ENCODE data around the gene NKX1-2.
A peak's percentile ranks its signal among the peaks of the same experiment; 100 is the strongest.
"Not testable (repeated sequence)": the region's sequence is repeated elsewhere in the genome, so short reads cannot be mapped to it uniquely, and the experiment has no call there.

Gene NKX1-2

GRCh38 chr10:124449170-124450011 lies 444 bp downstream of the NKX1-2 start:
- DNase-seq = no peak

GRCh38 chr10:124448696-124449169 lies 1.1 kb downstream of the NKX1-2 start:
- DNase-seq = no peak

GRCh38 chr10:124447751-124448466 lies 1.9 kb downstream of the NKX1-2 start:
- no peak for DNase-seq

GRCh38 chr10:124446830-124447750 lies 2.7 kb downstream of the NKX1-2 start:
- no peak for DNase-seq

- not testable (repeated sequence) for DNase-seq
Observed at GRCh38 chr10:124441694-124442093, 8.1 kb downstream of the NKX1-2 start.

- DNase-seq = peak; percentile 49 to 50
Observed at GRCh38 chr10:124436191-124436638, 13.6 kb downstream of the NKX1-2 start.

GRCh38 chr10:124435683-124436082 lies 14.2 kb downstream of the NKX1-2 start:
- DNase-seq = not testable (repeated sequence)

GRCh38 chr10:124433461-124433860 lies 16.4 kb downstream of the NKX1-2 start:
- no peak for DNase-seq

- no peak for DNase-seq
Observed at GRCh38 chr10:124430077-124430476, 19.8 kb downstream of the NKX1-2 start.

- no peak for DNase-seq
Observed at GRCh38 chr10:124429576-124429975, 20.3 kb downstream of the NKX1-2 start.

- DNase-seq = no peak
Observed at GRCh38 chr10:124428207-124428777, 21.5 kb downstream of the NKX1-2 start.

- no peak for DNase-seq
Observed at GRCh38 chr10:124425227-124425962, 24.4 kb downstream of the NKX1-2 start.

- no peak for DNase-seq
Observed at GRCh38 chr10:124423813-124424212, 26.0 kb downstream of the NKX1-2 start.

GRCh38 chr10:124422742-124423141 lies 27.1 kb downstream of the NKX1-2 start:
- DNase-seq = no peak

GRCh38 chr10:124420254-124420653 lies 29.6 kb downstream of the NKX1-2 start:
- no peak for DNase-seq

GRCh38 chr10:124419635-124420034 lies 30.2 kb downstream of the NKX1-2 start:
- DNase-seq = no peak

- peak; percentile 93 to 96 for DNase-seq
Observed at GRCh38 chr10:124418726-124419501, 30.9 kb downstream of the NKX1-2 start, which contains the start of gene OAT. OAT (minus strand) TSS chr10:124418923; CDS start chr10:124412171, 6,752 bp downstream.

GRCh38 chr10:124417895-124418725 lies 31.7 kb downstream of the NKX1-2 start:
- peak; percentile 38 to 46 for DNase-seq

GRCh38 chr10:124416733-124417132 lies 33.1 kb downstream of the NKX1-2 start:
- no peak for DNase-seq

- DNase-seq = no peak
Observed at GRCh38 chr10:124415210-124415609, 34.6 kb downstream of the NKX1-2 start.

Measured in inflammatory macrophage treated with lipopolysaccharide for 1 hour (primary cell).